GM19455 (cell line): Measurements from ENCODE around the gene LRPAP1.
"Not testable (repeated sequence)": the region's sequence is repeated elsewhere in the genome, so short reads cannot be mapped to it uniquely, and the experiment has no call there.

ENCODE experiments used
- ATAC-seq: cut with Tn5 transposase; IDR thresholded peaks from one replicate; pipeline ENCODE4 v1.9.1; 2021; ENCODE audit not compliant: unreplicated experiment

The LRPAP1 gene

DNA sequence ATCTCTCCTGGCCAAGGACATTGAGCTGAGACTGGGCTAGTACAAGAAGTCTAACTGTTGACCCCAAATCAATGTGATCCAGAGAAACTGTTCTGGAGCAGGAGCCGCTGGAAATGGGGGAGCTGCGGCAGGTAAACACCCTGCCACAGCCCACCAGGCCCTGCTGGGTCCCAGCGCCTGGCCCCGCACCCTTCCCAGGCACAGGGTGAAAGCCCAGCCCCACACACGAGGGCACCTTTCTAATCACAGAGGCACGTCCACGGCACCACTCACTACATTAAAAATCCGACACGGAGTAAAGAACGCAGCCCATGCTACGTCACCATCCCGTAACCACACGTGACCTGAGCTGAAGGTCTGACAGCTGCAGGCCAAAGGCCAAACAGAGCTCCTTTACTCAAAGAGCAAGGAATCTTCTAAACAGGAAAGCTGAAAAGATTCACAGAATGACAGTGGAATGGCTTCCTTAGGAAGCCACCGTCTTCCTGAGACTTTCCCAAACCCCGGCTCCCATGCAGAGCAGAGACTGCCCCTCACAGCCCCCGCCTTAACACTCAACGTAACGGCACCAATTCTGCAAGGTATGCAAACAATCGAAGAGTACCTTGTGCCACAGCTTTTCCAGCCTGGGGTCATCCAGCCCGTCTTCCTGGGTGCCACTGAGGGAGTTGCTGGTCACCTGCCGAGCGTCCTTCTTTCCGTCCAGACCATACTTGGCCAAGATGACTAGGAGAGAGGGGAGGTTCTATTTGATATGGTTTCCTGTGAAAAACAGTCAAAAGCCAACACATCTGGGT is 12.6 kb downstream of the LRPAP1 start:
- ATAC-seq = no peak

DNA sequence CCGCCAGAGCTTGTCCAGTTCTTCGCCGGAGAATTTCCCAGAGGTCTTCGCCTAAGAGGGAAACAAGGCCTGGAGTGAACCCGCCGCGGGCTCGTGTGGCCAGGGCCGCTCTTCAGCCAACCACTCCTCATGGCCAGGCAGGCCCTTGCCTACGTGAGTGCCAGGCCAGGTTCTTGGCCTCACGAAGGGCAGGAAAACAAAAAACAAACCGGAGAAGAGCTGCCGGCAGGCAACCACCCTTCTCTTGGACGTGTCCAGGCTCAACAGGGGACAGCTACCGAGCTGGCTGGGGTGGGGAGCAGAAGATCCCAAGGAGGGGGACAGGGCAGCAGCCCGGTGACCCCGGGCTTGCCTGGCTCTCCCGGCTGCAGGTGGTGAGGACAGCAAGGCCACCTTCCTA is 13.3 kb downstream of the LRPAP1 start:
- no peak for ATAC-seq

DNA sequence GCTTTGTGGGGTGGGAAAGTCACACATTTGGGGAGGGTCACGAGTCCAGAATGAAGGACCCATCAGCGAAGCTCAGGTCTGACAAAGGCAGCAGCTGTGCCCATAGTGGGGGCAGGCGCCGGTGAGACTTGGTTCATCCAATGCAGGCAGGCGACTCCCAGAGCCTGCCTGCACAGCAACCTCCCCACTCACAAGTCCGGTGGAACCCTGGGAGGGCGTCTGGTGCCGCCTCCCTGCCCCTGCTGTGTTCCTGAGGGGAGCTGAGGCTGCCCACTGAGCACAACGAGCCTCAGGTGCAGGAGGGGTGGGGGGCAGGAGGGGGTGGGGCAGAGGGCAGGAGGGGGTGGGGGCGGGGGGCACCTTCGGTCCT is 13.7 kb downstream of the LRPAP1 start:
- ATAC-seq = no peak

DNA sequence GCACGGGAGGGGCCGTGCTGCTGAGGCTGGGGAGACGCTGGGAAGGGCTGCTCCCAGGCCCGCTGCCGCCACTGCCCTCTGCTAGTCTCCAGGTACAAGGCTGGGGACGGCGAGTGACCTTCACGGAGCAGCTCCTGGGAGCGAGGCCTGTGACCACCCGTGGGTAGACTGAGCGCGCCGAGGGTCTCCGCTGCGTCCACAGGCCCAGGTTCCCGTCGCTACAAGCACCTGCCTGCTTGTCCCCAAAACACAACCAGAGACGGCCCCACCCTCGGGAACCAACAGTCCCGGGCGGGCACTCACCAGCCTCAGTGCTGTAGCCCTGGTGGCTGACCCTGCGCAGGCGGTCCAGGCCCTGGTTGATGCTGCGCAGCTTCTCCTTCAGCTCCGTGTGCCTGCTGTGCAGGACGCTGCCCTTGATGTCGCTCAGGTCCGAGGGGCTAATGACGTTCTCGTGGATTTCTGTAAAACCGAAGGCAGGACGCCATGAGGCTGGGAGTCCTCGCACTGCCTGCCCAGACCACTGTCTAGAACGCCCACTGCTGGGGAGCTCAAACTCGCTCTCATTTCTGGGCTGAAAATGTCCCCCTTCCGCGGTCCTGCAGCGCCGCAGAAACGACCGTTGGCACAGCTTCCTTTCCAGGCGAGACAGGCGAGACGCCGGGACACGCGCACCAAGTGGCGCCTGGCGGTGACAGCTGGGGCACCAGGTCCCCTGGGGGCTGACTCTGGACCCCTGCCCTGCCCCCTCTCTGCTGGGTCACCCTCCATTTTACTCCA is 14.3 kb downstream of the LRPAP1 start:
- ATAC-seq = no peak

DNA sequence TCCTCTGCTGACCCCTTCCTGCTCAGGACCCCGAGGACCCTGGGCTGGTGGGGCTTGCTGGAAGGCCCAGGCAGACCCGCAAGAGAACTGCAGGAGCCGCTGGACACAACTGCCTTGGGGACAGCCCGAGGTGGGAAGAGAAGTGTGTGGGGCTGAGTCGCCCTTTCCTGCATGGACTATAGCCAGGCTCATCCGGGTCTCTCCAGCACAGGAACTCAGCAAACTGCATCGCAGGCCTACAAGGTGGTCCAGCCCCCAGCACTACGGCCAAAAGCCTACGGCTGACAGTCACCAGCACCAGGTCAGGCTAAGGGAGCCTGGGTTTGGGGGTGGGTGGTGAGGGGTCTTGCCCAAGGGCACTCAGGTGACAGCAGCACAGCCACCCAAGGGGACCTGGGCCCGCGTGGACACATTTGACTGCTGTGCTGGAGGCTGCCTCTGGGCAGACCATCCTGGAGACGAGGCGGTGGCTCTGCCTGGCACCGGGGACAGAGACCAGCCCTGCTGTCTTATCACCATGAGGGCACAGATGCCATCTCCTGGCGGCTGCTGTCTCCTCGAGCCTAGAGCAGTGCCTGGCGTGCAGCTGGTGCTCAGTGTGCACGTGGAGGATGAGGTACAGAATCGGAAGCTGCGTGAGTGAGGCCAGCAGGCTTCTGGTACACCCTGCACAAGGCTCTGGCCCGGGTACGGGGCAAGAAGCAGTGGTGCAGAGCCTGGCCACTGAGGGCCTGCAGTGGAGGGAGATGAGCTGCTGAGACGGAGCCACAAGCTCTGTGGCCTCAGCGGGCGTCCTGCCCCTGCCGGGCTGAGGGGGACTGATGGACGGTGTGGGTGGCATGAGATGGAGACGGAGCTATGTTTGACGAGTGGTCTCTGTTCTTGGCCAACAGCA is 15.1 kb downstream of the LRPAP1 start:
- ATAC-seq = no peak

DNA sequence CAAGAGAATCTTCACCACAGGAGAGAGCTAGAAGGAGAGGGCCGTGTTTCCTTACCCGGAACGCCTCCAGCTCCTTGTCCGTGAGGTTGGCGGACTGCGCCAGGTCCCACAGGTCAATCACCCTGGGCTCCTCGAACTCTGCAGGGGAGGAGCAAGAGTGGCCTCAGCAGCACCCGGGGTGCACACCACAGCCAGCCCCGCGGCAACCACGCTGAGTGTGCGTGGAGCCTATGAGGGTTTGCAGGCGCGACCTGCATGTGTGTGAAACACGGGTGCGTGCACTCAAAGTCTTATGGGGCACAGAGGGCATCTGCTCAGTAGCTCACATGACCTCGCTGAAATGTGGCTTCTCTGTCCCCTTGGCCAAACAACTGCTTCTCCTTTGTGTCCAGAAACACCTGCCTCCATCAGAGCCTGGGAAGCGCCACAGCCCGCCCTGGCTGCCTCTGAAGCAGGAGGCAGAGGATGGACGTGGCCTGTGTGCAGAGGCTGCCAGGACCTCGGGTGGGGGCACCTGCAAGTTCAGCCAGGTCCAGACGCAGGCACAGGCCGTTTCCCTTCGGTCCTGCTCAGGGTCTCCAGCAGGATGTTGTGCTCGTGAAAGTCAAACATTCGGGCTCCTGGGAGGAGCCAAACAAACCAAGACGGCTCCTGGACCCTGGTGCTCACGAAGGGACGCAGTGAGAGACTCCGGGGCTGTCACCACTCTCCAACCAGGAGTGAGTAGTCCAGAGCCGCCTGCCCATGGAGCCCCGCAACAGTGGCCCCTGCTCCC is 16.0 kb downstream of the LRPAP1 start:
- ATAC-seq = no peak

DNA sequence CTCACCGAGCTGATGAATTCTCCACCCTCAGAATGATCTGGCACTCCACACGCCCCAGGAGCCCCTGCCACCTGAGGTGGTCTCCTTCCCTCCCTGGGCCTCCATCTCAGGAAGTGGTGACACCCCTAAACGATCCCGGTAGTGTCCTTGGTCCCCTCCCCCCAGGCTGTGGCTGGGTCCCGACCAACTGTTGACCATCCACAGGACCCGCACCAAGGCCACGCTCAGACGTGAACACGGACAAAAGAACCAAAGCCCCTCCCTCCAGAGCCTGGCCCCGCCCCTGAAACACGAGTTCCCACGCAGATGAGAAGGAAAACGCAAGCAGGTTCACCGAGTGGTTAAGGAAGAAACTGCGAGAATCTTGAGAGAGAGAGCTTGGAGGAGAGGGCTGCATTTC is 16.6 kb downstream of the LRPAP1 start:
- ATAC-seq = no peak

DNA sequence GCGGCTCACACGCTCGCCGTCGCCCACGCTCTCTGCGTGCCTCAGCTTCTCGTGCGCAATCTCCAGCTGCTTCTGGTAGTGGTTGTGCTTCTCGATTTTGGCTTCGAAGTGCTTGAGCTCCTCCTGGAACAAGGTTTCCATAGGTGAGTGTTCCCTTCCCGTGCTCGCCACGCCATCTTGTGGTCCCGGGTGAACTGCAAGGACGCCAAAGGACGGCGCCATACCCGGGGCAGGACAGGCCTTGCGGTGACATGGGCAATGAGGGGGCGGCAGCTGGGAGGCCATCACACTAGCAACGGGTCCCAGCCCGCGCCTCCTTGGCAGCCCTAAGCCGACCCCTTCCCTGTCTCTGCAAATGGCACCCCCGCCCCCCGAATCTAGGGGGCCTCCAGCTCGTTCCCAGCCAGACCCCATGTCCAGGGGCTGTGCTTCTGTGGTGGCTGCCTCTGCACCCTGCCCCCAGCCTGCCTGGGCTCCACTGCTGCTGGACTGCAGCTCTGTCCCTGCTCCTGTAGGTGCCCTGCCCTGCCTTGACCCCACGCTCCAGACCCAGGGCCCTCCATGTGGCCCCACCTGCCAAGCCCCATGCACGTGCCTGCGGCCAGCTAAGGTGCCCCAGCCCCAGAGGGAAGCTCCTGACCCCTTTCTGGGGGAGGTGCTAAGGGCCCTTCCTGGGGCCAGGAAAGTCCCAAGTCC is 17.3 kb downstream of the LRPAP1 start:
- ATAC-seq = no peak

DNA sequence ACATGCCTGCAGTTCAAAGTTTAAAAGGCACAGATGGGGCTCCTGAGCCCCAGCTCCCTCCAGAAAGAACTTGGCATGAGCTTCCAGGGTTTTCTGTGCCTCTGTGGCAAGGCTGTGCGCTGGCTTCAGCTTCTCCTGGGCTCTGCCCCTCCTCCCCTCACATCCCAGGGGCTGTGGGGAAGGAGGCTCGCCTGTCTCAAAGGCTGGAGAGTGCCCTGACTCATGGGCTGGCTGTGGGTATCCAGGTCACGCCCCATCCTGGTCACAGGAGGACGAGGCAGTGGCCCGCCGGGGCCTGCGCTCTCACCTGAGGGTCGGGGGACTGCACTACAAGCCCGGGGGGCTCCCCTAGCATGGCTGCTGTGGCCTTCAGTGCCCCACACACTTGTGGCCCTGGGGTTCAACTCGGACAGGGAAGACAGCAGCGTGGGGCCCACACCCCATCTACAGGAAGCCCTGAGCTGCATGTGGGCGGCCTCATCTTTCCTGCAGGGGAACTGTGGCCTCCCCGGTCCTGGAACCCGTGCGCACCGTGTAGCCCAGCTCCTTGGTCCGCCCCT is 17.9 kb downstream of the LRPAP1 start:
- no peak for ATAC-seq

DNA sequence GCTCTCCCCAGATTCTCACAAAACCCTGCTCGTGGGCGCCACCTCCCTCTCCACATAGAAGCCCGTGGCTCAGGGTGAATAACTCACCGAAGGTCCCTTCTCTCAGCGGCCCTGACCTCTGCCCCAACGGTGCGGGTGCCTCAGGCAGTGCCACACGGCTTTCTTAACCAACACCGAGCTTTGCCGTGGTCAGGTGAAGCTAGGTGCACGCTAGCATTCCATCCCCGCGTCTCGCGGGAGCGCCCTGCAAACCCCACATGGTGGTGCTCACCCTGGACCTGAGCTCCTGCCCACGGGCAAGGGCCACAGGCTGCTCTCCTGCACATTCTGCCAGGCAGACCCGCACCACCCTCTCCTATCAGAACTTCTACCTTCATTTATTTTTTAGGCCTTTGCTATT is 18.4 kb downstream of the LRPAP1 start:
- no peak for ATAC-seq

DNA sequence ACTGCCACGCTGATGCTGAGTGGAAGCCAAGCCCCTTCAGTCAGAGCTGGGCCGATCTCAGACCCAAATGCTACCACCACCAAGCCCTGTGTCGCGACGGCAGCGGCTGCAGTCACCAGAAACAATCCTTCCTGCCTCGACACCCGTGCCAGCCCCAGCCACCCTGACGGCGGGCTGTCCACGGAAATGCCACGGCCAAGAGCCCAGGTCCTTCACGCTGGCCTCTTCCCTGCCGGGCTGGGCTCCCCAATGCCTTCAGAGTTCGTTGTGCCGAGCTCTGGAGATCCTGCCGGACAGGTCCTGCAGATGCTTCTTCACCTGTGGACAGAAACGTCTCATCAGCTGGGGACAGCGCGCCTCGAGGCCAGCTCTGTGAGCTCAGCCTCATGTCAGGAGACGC is 19.5 kb downstream of the LRPAP1 start:
- no peak for ATAC-seq

DNA sequence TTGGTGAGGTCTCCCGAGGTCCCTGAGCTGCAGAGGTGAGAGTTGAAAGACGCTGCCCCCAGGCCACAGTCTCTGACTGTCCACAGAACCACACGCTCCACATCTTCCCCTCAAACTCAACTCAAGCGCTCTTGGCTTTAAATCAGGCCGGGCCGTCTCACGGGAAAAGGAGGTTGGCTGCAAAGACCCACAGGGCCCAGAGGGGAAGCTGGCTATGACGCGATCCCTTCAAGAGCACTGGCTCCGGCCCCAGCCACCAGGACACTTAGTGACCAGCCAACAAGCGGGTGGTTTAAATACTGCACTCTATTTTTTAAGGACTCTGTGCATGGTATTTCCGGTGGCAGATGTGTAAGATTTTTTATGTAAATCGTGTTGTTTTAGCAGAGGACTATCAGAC is 19.9 kb downstream of the LRPAP1 start:
- no peak for ATAC-seq

DNA sequence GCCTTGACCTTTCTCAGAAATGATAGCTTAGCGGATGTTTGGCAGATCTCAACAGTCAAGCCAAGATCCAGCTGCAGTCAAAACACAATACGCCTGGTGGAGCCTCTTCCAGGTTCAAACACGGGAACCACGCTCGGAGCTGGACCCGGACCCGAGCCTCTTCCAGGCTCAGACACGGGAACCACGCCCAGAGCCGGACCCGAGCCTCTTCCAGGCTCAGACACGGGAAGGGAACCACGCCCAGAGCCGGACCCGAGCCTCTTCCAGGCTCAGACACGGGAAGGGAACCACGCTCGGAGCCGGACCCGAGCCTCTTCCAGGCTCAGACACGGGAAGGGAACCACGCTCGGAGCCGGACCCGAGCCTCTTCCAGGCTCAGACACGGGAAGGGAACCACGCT is 20.6 kb downstream of the LRPAP1 start:
- ATAC-seq = not testable (repeated sequence)

DNA sequence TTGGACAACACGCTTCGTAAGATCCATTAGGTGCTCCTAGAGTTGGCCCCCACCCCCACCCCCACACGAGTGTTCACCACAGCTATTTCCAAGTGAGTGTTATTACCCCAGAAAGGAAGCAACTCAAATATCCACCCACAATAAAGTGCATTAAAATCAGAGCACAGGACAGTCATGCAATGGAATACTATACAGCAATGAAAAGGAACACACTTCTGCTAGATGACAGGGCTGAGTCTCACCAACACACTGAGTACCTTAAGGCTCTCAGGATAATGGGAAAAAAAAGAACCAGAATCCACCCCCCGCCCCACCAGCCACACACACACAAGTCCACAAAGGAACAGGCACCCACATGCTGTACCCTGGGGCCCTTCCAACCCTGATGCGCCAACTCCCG is 21.0 kb downstream of the LRPAP1 start:
- ATAC-seq = no peak

DNA sequence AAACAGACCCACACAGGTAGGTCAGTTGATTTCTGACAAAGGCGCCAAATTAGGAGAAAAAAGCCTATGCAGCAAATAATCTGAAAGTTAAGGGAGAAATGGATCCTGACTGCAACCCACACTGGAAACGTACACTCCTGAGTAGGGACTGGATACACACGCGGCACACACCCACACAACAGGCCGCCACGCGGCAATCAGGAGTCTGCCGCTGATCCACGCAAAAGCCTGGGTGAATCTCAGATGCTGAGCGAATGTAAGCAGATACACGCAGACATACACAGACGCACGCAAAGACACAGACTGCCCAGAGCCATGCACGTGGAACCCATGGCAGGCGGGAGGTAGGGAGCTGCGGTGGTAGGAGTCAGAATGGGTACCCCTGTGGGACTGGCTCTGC is 21.7 kb downstream of the LRPAP1 start:
- no peak for ATAC-seq

DNA sequence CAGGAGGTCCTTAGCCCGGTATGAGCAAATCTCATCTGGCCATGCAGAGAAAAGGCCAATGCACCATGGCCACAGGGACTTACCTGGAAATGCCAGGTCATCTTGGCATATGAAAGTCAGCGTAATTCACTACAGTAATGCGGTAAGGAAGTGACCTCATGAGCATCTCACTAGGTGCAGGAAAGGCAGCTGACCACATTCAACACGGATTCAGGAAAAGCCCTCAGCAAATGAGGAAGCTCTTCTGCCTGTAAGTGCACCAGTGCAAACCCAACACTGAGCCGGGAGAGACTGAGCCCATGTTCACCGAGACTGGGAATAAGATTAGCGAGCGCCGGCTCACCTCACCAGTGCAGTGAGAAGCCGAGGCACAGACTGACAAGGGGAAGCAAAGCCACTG is 23.7 kb downstream of the LRPAP1 start:
- no peak for ATAC-seq

DNA sequence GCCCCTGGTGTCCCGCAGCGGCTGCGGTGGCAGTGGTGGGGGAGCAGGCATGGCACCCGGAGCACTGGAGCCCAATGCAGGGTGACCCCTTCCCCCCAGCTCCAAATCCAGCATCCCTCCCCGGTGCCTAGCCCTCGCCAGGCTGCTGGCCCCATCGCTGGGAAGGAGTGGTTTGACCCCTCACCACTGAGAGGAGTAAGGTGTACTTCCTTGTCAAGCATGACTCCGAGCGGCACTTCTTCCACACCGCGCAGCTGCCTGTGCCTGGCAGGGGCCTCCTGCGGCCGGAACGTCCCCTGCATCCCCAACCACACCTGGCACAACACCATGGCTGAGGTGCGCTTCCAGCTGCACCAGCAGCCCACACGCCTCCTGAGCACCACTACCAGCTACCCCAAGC is 27.0 kb downstream of the LRPAP1 start:
- ATAC-seq = no peak

DNA sequence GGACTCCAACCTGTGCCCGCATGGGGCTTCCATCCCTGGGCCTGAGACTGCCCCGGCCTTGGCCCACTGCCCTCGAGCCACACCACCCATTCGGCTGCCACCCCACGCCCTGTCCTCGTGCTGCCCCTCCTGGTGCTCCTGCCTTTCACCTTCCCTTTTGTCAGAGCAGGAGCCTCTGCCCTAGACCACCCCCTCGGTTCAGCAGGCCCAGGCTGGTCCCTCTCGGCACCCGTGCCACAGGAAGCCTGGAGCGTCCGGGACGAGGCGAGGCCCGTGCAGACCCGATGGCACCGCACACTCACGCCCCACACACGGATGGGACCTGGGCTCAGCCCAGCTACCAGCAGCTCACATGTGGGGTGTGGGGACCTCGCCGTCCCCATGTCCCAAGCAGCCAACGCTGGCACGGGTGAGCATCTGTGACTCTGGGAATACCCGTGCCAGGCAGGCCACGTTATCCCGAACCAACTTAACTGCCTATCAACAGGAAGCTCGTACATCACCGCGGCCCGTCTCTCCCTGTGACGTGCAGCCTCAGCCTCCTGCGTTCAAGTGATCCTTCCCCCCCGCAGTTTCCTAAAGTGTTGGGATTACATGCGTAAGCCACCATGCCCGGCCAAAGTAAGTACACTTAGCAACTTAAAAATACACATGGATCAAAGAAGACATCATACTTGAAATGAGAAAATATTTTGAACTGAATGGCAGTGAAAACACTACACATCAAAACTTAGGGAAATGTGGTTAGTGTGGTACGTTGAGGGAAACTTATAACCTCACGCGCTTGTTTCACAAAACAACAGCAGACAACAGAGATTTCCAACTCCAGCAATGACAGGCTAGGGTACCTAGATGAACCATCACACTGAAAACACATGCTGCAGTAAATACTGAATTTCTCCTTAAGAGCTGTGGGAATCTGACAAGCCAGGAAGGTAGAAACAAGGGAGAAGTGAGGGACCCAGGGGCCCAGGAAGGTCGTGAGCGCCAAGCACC is 29.0 kb downstream of the LRPAP1 start:
- no peak for ATAC-seq
